WTC11 (cell line): ENCODE measurements around the gene ATXN7. TPM values are rescaled to one million over a fixed set of nuclear protein-coding genes. Genes with fewer than 3 reads are reported as not detected.
A peak's percentile ranks its signal among the peaks of the same experiment; 100 is the strongest.

Experiments used
- ATAC-seq: fragments of 200-7000 bp; cut with Tn5 transposase; 2 replicates; pipeline ENCODE4 v1.10.0; 2021; ENCODE audit warnings: mild to moderate bottlenecking, moderate library complexity
- CTCF ChIA-PET: fragments of 300-600 bp; sonication (Branson Sonifier 250); formaldehyde crosslinking; loops from one replicate; lab custom pipeline; 2021; ENCODE audit warnings: antibody characterized with exemption; lab: Charles Lee
- POLR2A ChIA-PET: fragments of 350-600 bp; sonication (Branson Sonifier 250); formaldehyde crosslinking; loops from one replicate; lab custom pipeline; 2021; ENCODE audit warnings: antibody characterized with exemption; lab: Charles Lee
- DNase-seq: peaks from one replicate; pipeline ENCODE4 v3.0.0; 2021; ENCODE audit warnings: low spot score
- H3K27ac Mint-ChIP-seq: 2 replicates; pipeline ENCODE4 v1.8.0; 2021; ENCODE audit warnings: mixed read lengths
- H3K27me3 Mint-ChIP-seq: 2 replicates; pipeline ENCODE4 v1.8.0; 2021; ENCODE audit warnings: low read depth, mild to moderate bottlenecking, moderate library complexity, mixed read lengths
- H3K36me3 Mint-ChIP-seq: 2 replicates; pipeline ENCODE4 v1.8.0; 2021; ENCODE audit warnings: mixed read lengths
- H3K4me1 Mint-ChIP-seq: 2 replicates; pipeline ENCODE4 v1.8.0; 2022; ENCODE audit warnings: mixed read lengths
- H3K4me3 Mint-ChIP-seq: 2 replicates; pipeline ENCODE4 v1.8.0; 2021; ENCODE audit warnings: mild to moderate bottlenecking, moderate library complexity, mixed read lengths
- H3K9me3 Mint-ChIP-seq: 2 replicates; pipeline ENCODE4 v1.8.0; 2021; ENCODE audit warnings: mixed read lengths
- ATF1 ChIP-seq: sonication (generic); formaldehyde crosslinking; IDR thresholded peaks from 2 replicates; pipeline ENCODE4 v1.8.1; 2023; ENCODE audit warnings: mild to moderate bottlenecking, moderate library complexity, missing genetic modification reagents
- CTCF ChIP-seq: fragments of 200-600 bp; IDR thresholded peaks from 2 replicates; pipeline ENCODE4 v1.8.0; 2022; ENCODE audit warnings: antibody characterized with exemption
- EMX1 ChIP-seq: fragments of 250-450 bp; sonication (Bioruptor Pico); IDR thresholded peaks from 2 replicates; pipeline ENCODE4 v1.8.0; 2021; ENCODE audit warnings: mild to moderate bottlenecking
- ERG ChIP-seq: fragments of 250-450 bp; sonication (Bioruptor Pico); IDR thresholded peaks from 2 replicates; pipeline ENCODE4 v1.8.0; 2021; ENCODE audit warnings: mild to moderate bottlenecking
- GABPB1 ChIP-seq: sonication (generic); formaldehyde crosslinking; IDR thresholded peaks from 2 replicates; pipeline ENCODE4 v1.8.1; 2023; ENCODE audit warnings: mild to moderate bottlenecking, missing genetic modification reagents
- HMGXB4 ChIP-seq: sonication (generic); formaldehyde crosslinking; IDR thresholded peaks from 2 replicates; pipeline ENCODE4 v1.8.1; 2023; ENCODE audit warnings: mild to moderate bottlenecking, moderate library complexity, missing genetic modification reagents
- IRF2 ChIP-seq: sonication (generic); formaldehyde crosslinking; IDR thresholded peaks from 2 replicates; pipeline ENCODE4 v1.8.0; 2022; ENCODE audit warnings: low read depth, missing genetic modification reagents, borderline replicate concordance
- JUN ChIP-seq: sonication (generic); formaldehyde crosslinking; IDR thresholded peaks from 2 replicates; pipeline ENCODE4 v1.8.0; 2023; ENCODE audit warnings: mild to moderate bottlenecking, missing genetic modification reagents
- KAT7 ChIP-seq: sonication (generic); formaldehyde crosslinking; IDR thresholded peaks from 2 replicates; pipeline ENCODE4 v1.8.1; 2023; ENCODE audit warnings: missing genetic modification reagents, mild to moderate bottlenecking, borderline replicate concordance
- MXD4 ChIP-seq: fragments of 250-450 bp; sonication (Bioruptor Pico); IDR thresholded peaks from 2 replicates; pipeline ENCODE4 v1.8.0; 2021; ENCODE audit warnings: mild to moderate bottlenecking, moderate library complexity, borderline replicate concordance
- NFE2L1 ChIP-seq: sonication (generic); formaldehyde crosslinking; IDR thresholded peaks from 2 replicates; pipeline ENCODE4 v1.8.1; 2023; ENCODE audit warnings: missing genetic modification reagents
- NR3C1 ChIP-seq: sonication (generic); formaldehyde crosslinking; conservative IDR thresholded peaks from 2 replicates; pipeline ENCODE4 v1.8.1; 2023; ENCODE audit warnings: low read depth, mild to moderate bottlenecking, missing genetic modification reagents
- RORB ChIP-seq: fragments of 250-450 bp; sonication (Bioruptor Pico); IDR thresholded peaks from 2 replicates; pipeline ENCODE4 v1.9.0; 2021; ENCODE audit warnings: mild to moderate bottlenecking
- USF1 ChIP-seq: sonication (generic); formaldehyde crosslinking; IDR thresholded peaks from 2 replicates; pipeline ENCODE4 v1.8.0; 2022; ENCODE audit warnings: mild to moderate bottlenecking, missing genetic modification reagents
- ZNF281 ChIP-seq: sonication (generic); formaldehyde crosslinking; IDR thresholded peaks from 2 replicates; pipeline ENCODE4 v1.8.0; 2023; ENCODE audit warnings: mild to moderate bottlenecking, missing genetic modification reagents
- ZNF423 ChIP-seq: fragments of 250-450 bp; sonication (Bioruptor Pico); IDR thresholded peaks from 2 replicates; pipeline ENCODE4 v2.1.2; 2022; ENCODE audit warnings: mild to moderate bottlenecking, moderate library complexity
- ZNF671 ChIP-seq: fragments of 250-450 bp; sonication (Bioruptor Pico); IDR thresholded peaks from 2 replicates; pipeline ENCODE4 v1.8.0; 2021; ENCODE audit warnings: mild to moderate bottlenecking
- total RNA-seq: library from RNA; stranded (reverse); gene quantifications from 3 replicates; pipeline ENCODE4 v1.2.3, GENCODE V29; 2021
- TF ChIP-seq, protein P1 (sequence below): fragments of 250-450 bp; sonication (Bioruptor Pico); IDR thresholded peaks from 2 replicates; pipeline ENCODE4 v2.1.2; 2022; ENCODE audit warnings: mild to moderate bottlenecking, moderate library complexity
- TF ChIP-seq, protein P2 (sequence below): sonication (generic); formaldehyde crosslinking; IDR thresholded peaks from 2 replicates; pipeline ENCODE4 v1.8.1; 2022; ENCODE audit warnings: mild to moderate bottlenecking, moderate library complexity, missing genetic modification reagents

ATXN7 gene
- total RNA-seq, 1 experiment from 2014 or later, result 11.7 TPM

DNA sequence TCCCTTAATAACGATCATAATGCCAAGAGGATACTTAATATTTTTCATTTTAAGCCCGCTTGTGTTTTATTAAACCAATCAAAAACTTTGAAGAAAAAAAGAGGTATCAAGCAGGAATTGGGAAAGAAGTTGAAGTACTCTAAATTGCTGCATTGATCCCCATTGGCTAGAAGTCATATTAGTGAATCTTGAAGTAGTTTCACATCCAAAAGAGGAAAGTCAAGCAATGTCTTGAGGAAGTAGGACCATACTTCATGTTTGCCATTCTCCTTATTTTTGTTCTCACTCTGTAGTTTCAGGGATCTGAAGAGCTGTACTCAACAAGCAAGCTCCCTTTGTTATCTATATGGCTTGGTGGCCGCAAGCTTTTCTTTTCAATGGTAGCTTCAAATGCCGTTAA, 46.3 kb downstream of the ATXN7 start:
- POLR2A ChIA-PET, result no interaction called here
- H3K27me3 Mint-ChIP-seq, result peaks cover 3% of the 10 kb centered on the region; the same call in 1 of the 2 replicates

GRCh38 chr3:63910891-63911290, 47.2 kb downstream of the ATXN7 start:
- ChIA-PET CTCF (no interaction called here), POLR2A (interaction anchor here (0.5 kb wide), 1 partner anchor 370 kb away, joined by 3 read pairs; no protein-coding TSS in a partner anchor)
- Mint-ChIP-seq H3K4me3 (peak overlapping the region; percentile 85), H3K9me3 (no peaks in the 10 kb centered on the region), H3K36me3 (no peaks in the 10 kb centered on the region; the same call in 1 of the 2 replicates), H3K27ac (no peak overlapping the region), H3K4me1 (peaks cover 35% of the 10 kb centered on the region), H3K27me3 (peaks cover 3% of the 10 kb centered on the region; the same call in 1 of the 2 replicates)
- ATAC-seq (no peak), DNase-seq (no peak)
- TF ChIP-seq, protein P1, sequence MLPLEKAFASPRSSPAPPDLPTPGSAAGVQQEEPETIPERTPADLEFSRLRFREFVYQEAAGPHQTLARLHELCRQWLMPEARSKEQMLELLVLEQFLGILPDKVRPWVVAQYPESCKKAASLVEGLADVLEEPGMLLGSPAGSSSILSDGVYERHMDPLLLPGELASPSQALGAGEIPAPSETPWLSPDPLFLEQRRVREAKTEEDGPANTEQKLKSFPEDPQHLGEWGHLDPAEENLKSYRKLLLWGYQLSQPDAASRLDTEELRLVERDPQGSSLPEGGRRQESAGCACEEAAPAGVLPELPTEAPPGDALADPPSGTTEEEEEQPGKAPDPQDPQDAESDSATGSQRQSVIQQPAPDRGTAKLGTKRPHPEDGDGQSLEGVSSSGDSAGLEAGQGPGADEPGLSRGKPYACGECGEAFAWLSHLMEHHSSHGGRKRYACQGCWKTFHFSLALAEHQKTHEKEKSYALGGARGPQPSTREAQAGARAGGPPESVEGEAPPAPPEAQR (CRISPR knock-in tag), result no peak
- no peak for TF ChIP-seq NFE2L1 (CRISPR knock-in tag)
- no peak for TF ChIP-seq HMGXB4 (CRISPR knock-in tag)
- TF ChIP-seq NR3C1 (CRISPR knock-in tag), result no peak
- TF ChIP-seq IRF2 (CRISPR knock-in tag), result no peak
- no peak for TF ChIP-seq ERG
- no peak for TF ChIP-seq ZNF671
- TF ChIP-seq USF1, result no peak

More for the DNA sequence above, 46.3 kb downstream of the ATXN7 start:
- Mint-ChIP-seq H3K36me3 (no peaks in the 10 kb centered on the region; the same call in 1 of the 2 replicates), H3K9me3 (no peaks in the 10 kb centered on the region), H3K4me3 (peak overlapping the region; percentile 12; the same call in 1 of the 2 replicates), H3K4me1 (peaks cover 35% of the 10 kb centered on the region), H3K27ac (no peak overlapping the region)
- no peak for TF ChIP-seq RORB
- TF ChIP-seq EMX1 (CRISPR knock-in tag), result no peak
- no peak for TF ChIP-seq JUN (CRISPR knock-in tag)
- TF ChIP-seq ATF1 (CRISPR knock-in tag), result no peak
- no peak for TF ChIP-seq ZNF281
- no peak for TF ChIP-seq IRF2 (CRISPR knock-in tag)
- no peak for TF ChIP-seq ERG
- no peak for TF ChIP-seq GABPB1 (CRISPR knock-in tag)
- TF ChIP-seq, protein P2, sequence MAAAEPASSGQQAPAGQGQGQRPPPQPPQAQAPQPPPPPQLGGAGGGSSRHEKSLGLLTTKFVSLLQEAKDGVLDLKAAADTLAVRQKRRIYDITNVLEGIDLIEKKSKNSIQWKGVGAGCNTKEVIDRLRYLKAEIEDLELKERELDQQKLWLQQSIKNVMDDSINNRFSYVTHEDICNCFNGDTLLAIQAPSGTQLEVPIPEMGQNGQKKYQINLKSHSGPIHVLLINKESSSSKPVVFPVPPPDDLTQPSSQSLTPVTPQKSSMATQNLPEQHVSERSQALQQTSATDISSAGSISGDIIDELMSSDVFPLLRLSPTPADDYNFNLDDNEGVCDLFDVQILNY, result no peak
- no peak for TF ChIP-seq ZNF423 (CRISPR knock-in tag)
- no peak for TF ChIP-seq CTCF
- TF ChIP-seq KAT7 (CRISPR knock-in tag), result no peak
- no peak for TF ChIP-seq MXD4 (CRISPR knock-in tag)
- ATAC-seq, result no peak
- CTCF ChIA-PET, result interaction anchor here (0.9 kb wide), 1 partner anchor 82 kb away, joined by 3 read pairs; no protein-coding TSS in a partner anchor
- DNase-seq, result no peak
